GM12878 (cell line): ENCODE data around the gene PLPP3.

Experiments
- CBX3 ChIP-seq: fragments of 200-600 bp; sonication (generic); IDR thresholded peaks from 2 replicates; pipeline ENCODE4 v1.6.1; 2016; ENCODE audit warnings: low read depth, borderline replicate concordance
- RAD21 ChIP-seq: IDR thresholded peaks from 2 replicates; pipeline ENCODE4 v1.6.1; 2011; ENCODE audit warnings: mild to moderate bottlenecking, low read depth, low read length, moderate library complexity; ENCODE audit not compliant: insufficient read depth
- RAD51 ChIP-seq: fragments of 450-650 bp; IDR thresholded peaks from 2 replicates; pipeline ENCODE4 v1.6.1; 2016; ENCODE audit warnings: moderate library complexity, mild to moderate bottlenecking, inconsistent platforms
- TF ChIP-seq, protein P1 (sequence below), 3 experiments: IDR thresholded peaks in 2 of 3; conservative IDR thresholded peaks in 1 of 3; 2 replicates each; pipeline ENCODE4 v1.5.1; 2011; ENCODE audit warnings: low read depth in 3 of 3, low read length in 3 of 3, mild to moderate bottlenecking in 3 of 3, control low read depth in 2 of 3, moderate library complexity in 2 of 3, inconsistent platforms in 1 of 3, mixed read lengths in 1 of 3; ENCODE audit not compliant: control insufficient read depth in 2 of 3, insufficient read depth in 1 of 3; ENCODE audit errors: extremely low read depth in 1 of 3

DNA sequence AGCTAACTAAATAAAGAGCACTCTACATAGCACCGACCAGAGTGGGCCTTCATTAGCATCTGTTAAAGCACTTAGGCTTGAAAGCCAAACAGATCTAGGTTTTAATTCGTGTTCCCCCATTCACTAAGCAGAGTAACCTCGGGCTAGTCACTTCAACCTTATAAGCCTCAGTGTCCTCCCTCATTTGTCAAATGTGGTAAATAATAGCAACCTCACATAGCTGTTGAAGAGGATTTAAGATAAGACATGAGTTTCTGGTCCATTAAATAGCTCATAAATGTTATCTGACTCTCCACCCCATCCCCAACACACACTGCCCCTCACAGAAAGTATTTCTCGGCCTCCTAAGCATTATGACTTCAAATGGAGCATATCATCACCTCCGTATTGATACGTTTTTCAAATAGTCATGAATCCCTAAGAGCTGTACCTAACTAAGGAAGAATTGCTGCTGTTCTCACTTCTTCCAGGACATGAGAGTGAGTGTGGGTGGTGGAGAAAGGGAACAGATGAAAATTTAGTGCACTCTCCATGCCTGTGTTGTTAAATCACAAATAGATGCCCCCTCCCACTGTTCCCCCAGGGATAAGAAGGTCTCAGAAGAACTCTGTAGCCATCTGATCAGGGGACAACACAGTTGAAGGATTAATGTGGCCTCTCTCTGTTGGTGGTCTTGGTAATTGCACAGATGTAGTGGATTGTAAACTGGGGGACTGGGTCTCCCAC is 47.6 kb downstream of the PLPP3 start:
- no peak for TF ChIP-seq CBX3
- no peak for TF ChIP-seq RAD51
- TF ChIP-seq, protein P1, sequence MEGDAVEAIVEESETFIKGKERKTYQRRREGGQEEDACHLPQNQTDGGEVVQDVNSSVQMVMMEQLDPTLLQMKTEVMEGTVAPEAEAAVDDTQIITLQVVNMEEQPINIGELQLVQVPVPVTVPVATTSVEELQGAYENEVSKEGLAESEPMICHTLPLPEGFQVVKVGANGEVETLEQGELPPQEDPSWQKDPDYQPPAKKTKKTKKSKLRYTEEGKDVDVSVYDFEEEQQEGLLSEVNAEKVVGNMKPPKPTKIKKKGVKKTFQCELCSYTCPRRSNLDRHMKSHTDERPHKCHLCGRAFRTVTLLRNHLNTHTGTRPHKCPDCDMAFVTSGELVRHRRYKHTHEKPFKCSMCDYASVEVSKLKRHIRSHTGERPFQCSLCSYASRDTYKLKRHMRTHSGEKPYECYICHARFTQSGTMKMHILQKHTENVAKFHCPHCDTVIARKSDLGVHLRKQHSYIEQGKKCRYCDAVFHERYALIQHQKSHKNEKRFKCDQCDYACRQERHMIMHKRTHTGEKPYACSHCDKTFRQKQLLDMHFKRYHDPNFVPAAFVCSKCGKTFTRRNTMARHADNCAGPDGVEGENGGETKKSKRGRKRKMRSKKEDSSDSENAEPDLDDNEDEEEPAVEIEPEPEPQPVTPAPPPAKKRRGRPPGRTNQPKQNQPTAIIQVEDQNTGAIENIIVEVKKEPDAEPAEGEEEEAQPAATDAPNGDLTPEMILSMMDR (IDR thresholded peaks at IDR 0.05 in 2 of 3, conservative IDR thresholded peaks at IDR 0.05 in 1 of 3; ENCODE audit: control insufficient read depth in 2 of 3, extremely low read depth in 1 of 3, insufficient read depth in 1 of 3, low read depth in 3 of 3, low read length in 3 of 3): no peak
- TF ChIP-seq RAD21: no peak
